ENCODE data around the gene SH2D3A. TPM values are rescaled to one million over a fixed set of nuclear protein-coding genes. Genes with fewer than 3 reads are reported as not detected.

SH2D3A gene
- total RNA-seq, 2 donors from 2014 or later, result 16.4 to 33.0 TPM

DNA sequence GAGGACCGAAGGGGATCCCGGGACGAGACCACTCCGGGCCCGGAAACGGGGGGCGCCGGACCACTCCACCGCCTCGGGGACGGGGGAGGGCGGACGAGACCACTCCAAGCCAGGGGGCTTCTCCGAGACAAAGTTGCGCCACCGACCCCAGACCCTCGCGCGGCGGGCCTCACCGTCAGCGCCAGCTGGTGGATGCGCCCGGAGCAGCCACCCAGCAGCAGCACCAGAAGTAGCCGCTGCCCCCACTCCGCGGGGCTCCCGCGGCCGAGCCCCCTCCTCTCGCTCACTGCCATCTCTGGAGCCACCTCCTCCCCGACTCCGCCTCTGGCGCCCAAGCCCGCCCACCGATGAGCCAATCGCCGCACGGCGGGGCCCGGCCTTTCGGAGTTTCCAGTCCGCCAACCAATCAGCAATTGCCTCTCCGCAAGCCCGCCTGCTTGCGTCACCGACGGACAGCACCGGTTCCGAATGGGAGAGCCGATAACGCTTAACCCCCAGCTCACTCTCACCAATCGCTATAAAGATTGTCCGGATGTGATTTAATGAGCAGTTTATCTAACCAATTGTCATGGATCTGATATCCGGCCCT is 29.9 kb downstream of the SH2D3A start, which contains the start of gene GPR108:
Gene GPR108 (minus strand): TSS at position 297 of the 589 bp plus-strand sequence. CDS start 4 bp downstream, at position 293.
- no peaks in the 10 kb centered on the region for H3K9me3 Mint-ChIP-seq
- H3K27ac Mint-ChIP-seq, result peak within 1 kb of the TSS; percentile 92 to 97
- H3K36me3 Mint-ChIP-seq, result peaks cover 3 to 10% of the 10 kb centered on the region in 2 donors
- peak; percentile 81 to 83 for ATAC-seq
- peak; percentile 99 to 100 for DNase-seq (ENCODE audit: low spot score in 2 of 2)

DNA sequence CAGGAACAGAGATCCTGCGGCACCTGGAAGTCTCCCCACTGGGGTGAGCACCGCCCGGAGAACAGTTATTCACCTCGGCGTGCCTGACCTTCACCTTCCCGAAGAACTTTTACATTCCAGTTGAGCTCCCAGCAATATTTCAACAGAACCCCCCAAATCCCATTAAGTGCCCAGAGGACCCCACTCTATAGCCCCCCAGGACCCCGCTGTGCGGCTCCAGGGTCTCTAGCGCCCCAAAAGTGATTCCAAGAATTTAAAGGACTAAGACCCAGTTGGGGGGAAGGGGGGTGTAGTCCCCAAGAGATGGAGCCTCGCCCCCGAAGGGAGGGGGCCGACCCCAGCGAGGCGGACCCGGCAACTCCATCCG is 30.3 kb downstream of the SH2D3A start:
- Mint-ChIP-seq H3K36me3 (peaks cover 0 to 10% of the 10 kb centered on the region in 2 donors), H3K27ac (peak overlapping the region; percentile 92 to 97), H3K9me3 (no peaks in the 10 kb centered on the region)
- DNase-seq (ENCODE audit: low spot score in 2 of 2) (no peak), ATAC-seq (no peak)

- Mint-ChIP-seq H3K36me3 (peaks cover 0 to 10% of the 10 kb centered on the region in 2 donors), H3K9me3 (no peaks in the 10 kb centered on the region), H3K27ac (peak overlapping the region; percentile 92 to 97)
- DNase-seq (ENCODE audit: low spot score in 2 of 2) (peak; percentile 70 to 84), ATAC-seq (peak; percentile 17 to 28)
Observed at GRCh38 chr19:6736169-6736916, 30.9 kb downstream of the SH2D3A start.

GRCh38 chr19:6735181-6735911 is 31.9 kb downstream of the SH2D3A start:
- peaks cover 0 to 5% of the 10 kb centered on the region in 2 donors for H3K36me3 Mint-ChIP-seq
- H3K27ac Mint-ChIP-seq, result peak overlapping the region; percentile 92 to 97

GRCh38 chr19:6734096-6734696 is 33.0 kb downstream of the SH2D3A start:
- Mint-ChIP-seq H3K9me3 (no peaks in the 10 kb centered on the region), H3K36me3 (peaks cover 0 to 5% of the 10 kb centered on the region in 2 donors), H3K27ac (no peak overlapping the region)
- DNase-seq (ENCODE audit: low spot score in 2 of 2), result no peak
- ATAC-seq, result no peak

More at GRCh38 chr19:6735181-6735911, 31.9 kb downstream of the SH2D3A start:
- DNase-seq (ENCODE audit: low spot score in 2 of 2) (no peak), ATAC-seq (no peak)
- H3K9me3 Mint-ChIP-seq, result no peaks in the 10 kb centered on the region

DNA sequence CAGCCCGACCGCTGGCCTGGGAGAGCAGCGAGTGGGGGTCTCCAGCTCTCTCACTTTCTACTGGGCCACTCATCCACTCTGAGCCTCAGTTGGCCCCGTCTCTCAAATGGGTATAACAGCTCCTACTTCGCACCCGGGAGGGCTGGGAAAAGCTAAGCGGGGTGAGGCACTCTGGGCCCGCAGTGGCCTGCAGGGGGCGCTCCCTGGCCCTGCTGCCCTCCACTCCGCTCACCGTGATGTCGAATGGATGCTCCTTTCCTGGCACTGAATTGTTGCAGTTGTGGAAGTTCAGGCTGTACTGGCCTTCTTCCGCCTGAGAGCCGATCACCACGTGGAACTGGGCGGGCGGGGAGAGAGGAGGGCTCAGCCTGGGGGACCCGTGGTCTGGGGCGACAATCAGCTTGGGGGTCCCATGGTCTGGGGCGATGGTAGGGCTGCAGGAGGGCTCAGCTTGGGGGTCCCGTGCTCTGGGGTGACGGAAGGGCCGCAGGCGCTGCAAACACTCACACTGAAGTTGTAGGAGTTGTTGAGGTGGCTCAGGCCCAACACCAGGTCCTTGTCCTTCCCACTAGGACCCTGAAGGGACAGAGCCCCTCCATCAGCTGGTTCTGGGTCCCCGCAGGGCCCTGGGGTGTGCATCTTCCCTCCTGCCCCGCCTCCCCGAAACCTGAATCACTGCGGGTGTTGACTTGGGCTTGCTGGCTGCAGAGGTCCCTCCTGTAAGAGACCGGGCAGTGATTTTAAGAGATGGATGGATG is 33.7 kb downstream of the SH2D3A start:
- ATAC-seq (no peak), DNase-seq (ENCODE audit: low spot score in 2 of 2) (no peak)
- peaks cover 0 to 5% of the 10 kb centered on the region in 2 donors for H3K36me3 Mint-ChIP-seq
- no peak overlapping the region for H3K27ac Mint-ChIP-seq
- no peaks in the 10 kb centered on the region for H3K9me3 Mint-ChIP-seq

DNA sequence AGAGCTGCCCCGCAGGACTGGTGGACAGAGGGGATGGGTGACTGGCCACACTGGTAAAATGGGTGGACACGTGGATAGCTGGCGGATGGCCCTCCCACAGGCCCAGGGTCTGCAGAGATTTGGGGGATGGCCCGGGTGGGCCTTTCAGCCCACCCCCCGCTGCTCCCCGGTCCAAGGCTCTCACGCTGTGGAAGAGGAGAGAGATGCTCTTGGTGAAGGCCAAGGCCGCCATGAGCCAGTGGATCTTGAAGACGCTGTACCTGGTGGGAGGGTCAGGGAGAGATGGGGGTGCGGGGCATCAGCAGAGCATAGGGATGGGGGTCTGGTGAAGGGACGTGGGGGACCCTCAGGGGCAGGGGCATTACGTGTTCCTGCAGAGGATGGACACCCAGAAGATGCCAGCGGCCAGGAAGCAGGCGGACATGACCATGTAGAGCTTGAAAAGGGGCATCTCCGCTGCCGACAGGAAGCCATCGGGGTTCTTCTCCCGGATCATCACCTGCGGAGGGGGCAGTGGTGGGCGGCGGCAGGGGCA is 34.4 kb downstream of the SH2D3A start:
- Mint-ChIP-seq H3K36me3 (peaks cover 0 to 5% of the 10 kb centered on the region in 2 donors), H3K9me3 (no peaks in the 10 kb centered on the region), H3K27ac (no peak overlapping the region)
- DNase-seq (ENCODE audit: low spot score in 2 of 2) (no peak), ATAC-seq (no peak)

- ATAC-seq (no peak), DNase-seq (ENCODE audit: low spot score in 2 of 2) (no peak)
- Mint-ChIP-seq H3K36me3 (peaks cover 0 to 5% of the 10 kb centered on the region in 2 donors), H3K9me3 (no peaks in the 10 kb centered on the region), H3K27ac (no peak overlapping the region)
Observed at GRCh38 chr19:6731822-6732221, 35.4 kb downstream of the SH2D3A start.

GRCh38 chr19:6730941-6731670 is 36.1 kb downstream of the SH2D3A start:
- Mint-ChIP-seq H3K9me3 (no peaks in the 10 kb centered on the region), H3K36me3 (peaks cover 0 to 2% of the 10 kb centered on the region in 2 donors), H3K27ac (no peak overlapping the region)
- ATAC-seq (no peak), DNase-seq (ENCODE audit: low spot score in 2 of 2) (no peak)

GRCh38 chr19:6730153-6730804 is 37.0 kb downstream of the SH2D3A start:
- no peaks in the 10 kb centered on the region for H3K36me3 Mint-ChIP-seq
- ATAC-seq, result peak; percentile 43 to 46
- DNase-seq (ENCODE audit: low spot score in 2 of 2), result peak in 1 of 2 donors; percentile 32
- no peaks in the 10 kb centered on the region for H3K9me3 Mint-ChIP-seq
- no peak overlapping the region for H3K27ac Mint-ChIP-seq

GRCh38 chr19:6729573-6730152 is 37.6 kb downstream of the SH2D3A start:
- Mint-ChIP-seq H3K27ac (no peak overlapping the region), H3K9me3 (no peaks in the 10 kb centered on the region)

DNA sequence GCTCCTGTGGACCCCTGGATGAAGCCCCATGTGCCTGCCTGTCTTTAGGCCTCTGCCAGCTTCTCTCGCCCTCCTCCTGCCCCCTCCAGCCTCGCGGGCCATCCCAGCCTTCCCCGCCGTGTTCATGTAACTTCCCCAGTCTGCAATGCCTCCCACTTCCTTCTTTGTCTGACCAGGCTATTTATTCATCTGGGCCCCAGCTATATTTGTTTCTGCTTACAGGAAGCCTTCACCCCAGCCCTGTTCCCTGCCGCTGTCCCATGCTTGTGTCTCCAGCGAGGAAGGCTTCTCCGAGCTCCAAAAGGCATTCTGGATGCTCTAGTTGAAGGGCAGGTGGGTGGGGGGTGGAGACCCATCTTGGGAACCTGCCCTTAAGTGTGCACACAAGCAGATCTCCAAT is 38.9 kb downstream of the SH2D3A start:
- DNase-seq (ENCODE audit: low spot score in 2 of 2) (no peak), ATAC-seq (no peak)
- Mint-ChIP-seq H3K9me3 (no peaks in the 10 kb centered on the region), H3K36me3 (no peaks in the 10 kb centered on the region), H3K27ac (no peak overlapping the region)

More at GRCh38 chr19:6729573-6730152, 37.6 kb downstream of the SH2D3A start:
- no peaks in the 10 kb centered on the region for H3K36me3 Mint-ChIP-seq
- DNase-seq (ENCODE audit: low spot score in 2 of 2) (no peak), ATAC-seq (no peak)

GRCh38 chr19:6725513-6726231 is 41.6 kb downstream of the SH2D3A start:
- H3K27ac Mint-ChIP-seq, result peak overlapping the region in 1 of 2 donors; percentile 52
- no peaks in the 10 kb centered on the region for H3K36me3 Mint-ChIP-seq
- no peak for ATAC-seq
- DNase-seq (ENCODE audit: low spot score in 2 of 2), result no peak
- H3K9me3 Mint-ChIP-seq, result no peaks in the 10 kb centered on the region
